GM19238 (cell line): ENCODE data around the gene STIM1.
"Not testable (repeated sequence)": the region's sequence is repeated elsewhere in the genome, so short reads cannot be mapped to it uniquely, and the experiment has no call there.

Source experiments
- DNase-seq: peaks from one replicate; pipeline ENCODE4 v3.0.0; 2011; ENCODE audit warnings: low spot score; ENCODE audit not compliant: insufficient read length

Gene STIM1

GRCh38 chr11:4018641-4019040 lies 163.2 kb downstream of the STIM1 start:
- DNase-seq = no peak

- no peak for DNase-seq
These were observed 164.4 kb downstream of the STIM1 start for GRCh38 chr11:4019891-4020290.

- DNase-seq = no peak
These were observed 167.2 kb downstream of the STIM1 start for GRCh38 chr11:4022669-4023068.

- DNase-seq = no peak
These were observed 169.9 kb downstream of the STIM1 start for GRCh38 chr11:4025248-4025966.

- no peak for DNase-seq
These were observed 170.5 kb downstream of the STIM1 start for GRCh38 chr11:4025967-4026324.

GRCh38 chr11:4026389-4026788 lies 170.9 kb downstream of the STIM1 start:
- no peak for DNase-seq

- no peak for DNase-seq
These were observed 172.3 kb downstream of the STIM1 start for GRCh38 chr11:4027746-4028145.

- no peak for DNase-seq
These were observed 174.7 kb downstream of the STIM1 start for GRCh38 chr11:4030197-4030596.

GRCh38 chr11:4032097-4032496 lies 176.6 kb downstream of the STIM1 start:
- DNase-seq = no peak

GRCh38 chr11:4035985-4036384 lies 180.5 kb downstream of the STIM1 start:
- no peak for DNase-seq

GRCh38 chr11:4039011-4039410 lies 183.5 kb downstream of the STIM1 start:
- DNase-seq = no peak

- DNase-seq = no peak
These were observed 185.0 kb downstream of the STIM1 start for GRCh38 chr11:4040461-4040860.

GRCh38 chr11:4041731-4042391 lies 186.4 kb downstream of the STIM1 start:
- DNase-seq = no peak

GRCh38 chr11:4044976-4045646 lies 189.6 kb downstream of the STIM1 start:
- no peak for DNase-seq

- DNase-seq = no peak
These were observed 192.9 kb downstream of the STIM1 start for GRCh38 chr11:4048340-4048739.

- DNase-seq = no peak
These were observed 193.5 kb downstream of the STIM1 start for GRCh38 chr11:4049006-4049405.

GRCh38 chr11:4050138-4050537 lies 194.7 kb downstream of the STIM1 start:
- DNase-seq = no peak

GRCh38 chr11:4053200-4053599 lies 197.7 kb downstream of the STIM1 start:
- not testable (repeated sequence) for DNase-seq

GRCh38 chr11:4054643-4055042 lies 199.2 kb downstream of the STIM1 start:
- DNase-seq = no peak

GRCh38 chr11:4059424-4059823 lies 204.0 kb downstream of the STIM1 start:
- no peak for DNase-seq

GRCh38 chr11:4060182-4060923 lies 204.9 kb downstream of the STIM1 start:
- DNase-seq = no peak

- no peak for DNase-seq
These were observed 206.2 kb downstream of the STIM1 start for GRCh38 chr11:4061700-4062099.
